ENCODE measurements around the gene FAM81A. TPM values are rescaled to one million over a fixed set of nuclear protein-coding genes. Genes with fewer than 3 reads are reported as not detected.

FAM81A gene
- total RNA-seq, 2 experiments from 2014 or later, result not detected

DNA sequence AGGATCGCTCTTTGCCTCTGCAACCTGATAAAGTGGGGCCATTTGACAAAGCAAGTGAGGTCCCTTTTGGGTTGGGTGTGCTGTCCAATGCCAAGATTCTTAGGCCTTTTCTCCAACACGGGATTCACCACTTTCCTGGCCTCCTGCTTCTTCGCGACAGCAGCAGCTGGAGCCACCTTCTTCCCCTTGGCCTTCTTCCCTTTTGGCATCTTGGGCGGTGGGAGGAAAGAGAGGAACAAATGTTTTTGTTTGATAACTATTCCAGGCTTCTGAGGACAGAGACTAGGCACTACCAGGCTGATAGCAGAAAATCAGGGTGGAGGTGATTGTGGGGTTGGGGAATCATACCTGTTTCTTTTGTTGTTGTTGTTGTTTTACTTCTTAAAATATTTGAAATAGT lies 30.0 kb upstream of the FAM81A start:
- Mint-ChIP-seq H3K27ac (no peak overlapping the region), H3K9me3 (no peaks in the 10 kb centered on the region), H3K36me3 (ENCODE audit: low read depth) (no peaks in the 10 kb centered on the region), H3K4me1 (ENCODE audit: low read depth) (peaks cover 4% of the 10 kb centered on the region), H3K27me3 (peaks cover 8% of the 10 kb centered on the region), H3K4me3 (no peak overlapping the region)
- H3K4me3 ChIP-seq (ENCODE audit: low read length), result no peak overlapping the region
- no peaks in the 10 kb centered on the region for H3K27me3 ChIP-seq (ENCODE audit: control insufficient read depth in 1 of 2, insufficient read depth in 2 of 2, low read length in 2 of 2)
- no peaks in the 10 kb centered on the region for H3K36me3 ChIP-seq (ENCODE audit: insufficient read depth, low read length)
- no peak for ATAC-seq (ENCODE audit: poor library complexity)
- H3K9me3 ChIP-seq (ENCODE audit: control insufficient read depth in 1 of 2, insufficient read depth in 1 of 2, low read length in 2 of 2), result no peaks in the 10 kb centered on the region
- TF ChIP-seq, protein P1, sequence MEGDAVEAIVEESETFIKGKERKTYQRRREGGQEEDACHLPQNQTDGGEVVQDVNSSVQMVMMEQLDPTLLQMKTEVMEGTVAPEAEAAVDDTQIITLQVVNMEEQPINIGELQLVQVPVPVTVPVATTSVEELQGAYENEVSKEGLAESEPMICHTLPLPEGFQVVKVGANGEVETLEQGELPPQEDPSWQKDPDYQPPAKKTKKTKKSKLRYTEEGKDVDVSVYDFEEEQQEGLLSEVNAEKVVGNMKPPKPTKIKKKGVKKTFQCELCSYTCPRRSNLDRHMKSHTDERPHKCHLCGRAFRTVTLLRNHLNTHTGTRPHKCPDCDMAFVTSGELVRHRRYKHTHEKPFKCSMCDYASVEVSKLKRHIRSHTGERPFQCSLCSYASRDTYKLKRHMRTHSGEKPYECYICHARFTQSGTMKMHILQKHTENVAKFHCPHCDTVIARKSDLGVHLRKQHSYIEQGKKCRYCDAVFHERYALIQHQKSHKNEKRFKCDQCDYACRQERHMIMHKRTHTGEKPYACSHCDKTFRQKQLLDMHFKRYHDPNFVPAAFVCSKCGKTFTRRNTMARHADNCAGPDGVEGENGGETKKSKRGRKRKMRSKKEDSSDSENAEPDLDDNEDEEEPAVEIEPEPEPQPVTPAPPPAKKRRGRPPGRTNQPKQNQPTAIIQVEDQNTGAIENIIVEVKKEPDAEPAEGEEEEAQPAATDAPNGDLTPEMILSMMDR (IDR thresholded peaks at IDR 0.05), result no peak
- peaks cover 4% of the 10 kb centered on the region for H3K4me1 ChIP-seq (ENCODE audit: insufficient read depth, low read length)
- CTCF ChIA-PET, result no interaction called here
- no peak overlapping the region for H3K27ac ChIP-seq (ENCODE audit: low read depth in 1 of 2, low read length in 2 of 2)
- POLR2A ChIA-PET, result no interaction called here
- intact Hi-C loops (cut with DNase I, micrococcal nuclease), result no loop called here
- DNase-seq, result no peak

GRCh38 chr15:59410391-59410896 lies 27.5 kb upstream of the FAM81A start:
- H3K4me3 Mint-ChIP-seq, result no peak overlapping the region
- no peak overlapping the region for H3K27ac ChIP-seq (ENCODE audit: low read depth in 1 of 2, low read length in 2 of 2)
- no peak overlapping the region for H3K4me3 ChIP-seq (ENCODE audit: low read length)
- H3K36me3 ChIP-seq (ENCODE audit: insufficient read depth, low read length), result no peaks in the 10 kb centered on the region
- TF ChIP-seq, protein P1 (IDR thresholded peaks at IDR 0.05), result no peak
- peaks cover 4% of the 10 kb centered on the region for H3K27me3 Mint-ChIP-seq
- no peaks in the 10 kb centered on the region for H3K27me3 ChIP-seq (ENCODE audit: control insufficient read depth in 1 of 2, insufficient read depth in 2 of 2, low read length in 2 of 2)
- ChIA-PET POLR2A (no interaction called here), CTCF (interaction anchor here (0.6 kb wide), 1 partner anchor 1529 kb away, joined by 4 read pairs; no protein-coding TSS in a partner anchor)
- intact Hi-C loops (cut with DNase I, micrococcal nuclease), result loop anchor here in 1 of 2 experiments (5.0 kb wide), 1 partner anchor 962 kb away; no protein-coding TSS in a partner anchor
- H3K4me1 Mint-ChIP-seq (ENCODE audit: low read depth), result peaks cover 10% of the 10 kb centered on the region
- no peaks in the 10 kb centered on the region for H3K36me3 Mint-ChIP-seq (ENCODE audit: low read depth)
- no peak overlapping the region for H3K27ac Mint-ChIP-seq
- ATAC-seq (ENCODE audit: poor library complexity), result no peak
- no peak for DNase-seq
- H3K9me3 ChIP-seq (ENCODE audit: control insufficient read depth in 1 of 2, insufficient read depth in 1 of 2, low read length in 2 of 2), result no peaks in the 10 kb centered on the region
- peaks cover 12% of the 10 kb centered on the region for H3K4me1 ChIP-seq (ENCODE audit: insufficient read depth, low read length)
- no peaks in the 10 kb centered on the region for H3K9me3 Mint-ChIP-seq

- ChIA-PET CTCF (no interaction called here), POLR2A (no interaction called here)
- H3K4me1 Mint-ChIP-seq (ENCODE audit: low read depth), result peaks cover 10% of the 10 kb centered on the region
- Histone ChIP-seq H3K27me3 (ENCODE audit: control insufficient read depth in 1 of 2, insufficient read depth in 2 of 2, low read length in 2 of 2) (peaks cover 0 to 5% of the 10 kb centered on the region in 2 experiments), H3K36me3 (ENCODE audit: insufficient read depth, low read length) (no peaks in the 10 kb centered on the region), H3K27ac (ENCODE audit: low read depth in 1 of 2, low read length in 2 of 2) (no peak overlapping the region), H3K4me1 (ENCODE audit: insufficient read depth, low read length) (peaks cover 12% of the 10 kb centered on the region), H3K4me3 (ENCODE audit: low read length) (no peak overlapping the region), H3K9me3 (ENCODE audit: control insufficient read depth in 1 of 2, insufficient read depth in 1 of 2, low read length in 2 of 2) (no peaks in the 10 kb centered on the region)
- intact Hi-C loops (cut with DNase I, micrococcal nuclease), result loop anchor here in 1 of 2 experiments (5.0 kb wide), 1 partner anchor 959 kb away; no protein-coding TSS in a partner anchor
- no peak overlapping the region for H3K27ac Mint-ChIP-seq
- DNase-seq (no peak), ATAC-seq (ENCODE audit: poor library complexity) (no peak)
- no peaks in the 10 kb centered on the region for H3K9me3 Mint-ChIP-seq
- H3K36me3 Mint-ChIP-seq (ENCODE audit: low read depth), result no peaks in the 10 kb centered on the region
- no peak overlapping the region for H3K4me3 Mint-ChIP-seq
- TF ChIP-seq, protein P1 (IDR thresholded peaks at IDR 0.05), result no peak
- H3K27me3 Mint-ChIP-seq, result no peaks in the 10 kb centered on the region
Observed at GRCh38 chr15:59413577-59413976, 24.4 kb upstream of the FAM81A start.

All from CD4-positive, alpha-beta T cell (primary cell).